ENCODE data around the gene SH3GL1. TPM values are rescaled to one million over a fixed set of nuclear protein-coding genes. Genes with fewer than 3 reads are reported as not detected.

Gene SH3GL1
- total and polyA plus RNA-seq, 2 of the 4 experiments (the other 2 are of a cell fraction): 28.1 to 138 TPM

DNA sequence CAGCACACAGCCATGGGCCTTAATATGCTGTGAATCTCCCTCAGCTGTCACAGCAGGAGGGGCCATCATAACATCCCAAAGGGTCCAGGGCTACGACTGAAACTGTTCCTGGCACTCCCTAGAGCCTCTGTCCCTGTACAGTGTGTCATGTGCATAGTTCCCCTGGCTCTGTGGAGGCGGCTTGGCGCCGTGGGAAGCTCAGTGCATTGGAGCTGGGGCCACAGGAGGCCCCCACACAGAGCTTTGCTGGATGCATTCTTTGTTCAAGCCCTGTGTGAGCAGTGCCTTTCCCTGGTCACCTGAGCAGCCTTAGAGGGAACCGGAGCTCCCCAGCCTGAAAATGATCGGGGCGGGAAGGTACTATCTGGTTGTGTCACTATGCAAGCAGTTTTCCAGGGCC lies 35.9 kb upstream of the SH3GL1 start:
- Histone ChIP-seq H3K18ac (ENCODE audit: low read depth, low read length) (no peak overlapping the region), H4K8ac (ENCODE audit: low read depth in 2 of 2, low read length in 2 of 2) (no peak overlapping the region), H2AK9ac (replicated peaks; ENCODE audit: low read depth, low read length, poor library complexity) (no peak overlapping the region), H3K9me3 (ENCODE audit: control insufficient read depth, insufficient read depth, low read length) (no peaks in the 10 kb centered on the region), H4K5ac (ENCODE audit: low read depth, low read length) (no peak overlapping the region), H2BK120ac (ENCODE audit: low read depth, low read length) (no peak overlapping the region), H3K9me1 (ENCODE audit: insufficient read depth, low read length) (peaks cover 6% of the 10 kb centered on the region; the same call in 1 of the 2 replicates), H2BK5ac (ENCODE audit: low read depth, low read length, poor library complexity, severe bottlenecking) (no peak overlapping the region), H3K14ac (replicated peaks; ENCODE audit: low read depth, low read length) (no peak overlapping the region), H3K23ac (ENCODE audit: low read depth, low read length) (no peak overlapping the region), H3K79me1 (ENCODE audit: low read depth in 1 of 2, low read length in 2 of 2) (peaks cover 3 to 27% of the 10 kb centered on the region in 2 experiments), H3K27ac (ENCODE audit: insufficient read depth, low read length) (no peak overlapping the region), H2BK20ac (ENCODE audit: low read depth, low read length) (no peak overlapping the region), H3K27me3 (ENCODE audit: control insufficient read depth, insufficient read depth, low read length) (no peaks in the 10 kb centered on the region), H3K9ac (ENCODE audit: low read depth, low read length) (no peak overlapping the region), H3K4me2 (ENCODE audit: low read depth, low read length) (no peak overlapping the region), H3K4ac (ENCODE audit: low read depth, low read length) (no peak overlapping the region), H2BK15ac (ENCODE audit: low read depth, low read length) (no peak overlapping the region), H4K91ac (ENCODE audit: insufficient read depth, low read depth, low read length) (no peak overlapping the region), H2AFZ (replicated peaks; ENCODE audit: low read length, poor library complexity) (no peak overlapping the region), H2AK5ac (ENCODE audit: low read depth, low read length) (no peak overlapping the region), H3K56ac (ENCODE audit: extremely low read depth, insufficient read depth, low read length) (no peak overlapping the region), H3K4me1 (ENCODE audit: control insufficient read depth, insufficient read depth, low read length) (no peaks in the 10 kb centered on the region), H3K4me3 (ENCODE audit: insufficient read depth, low read depth, low read length) (no peak overlapping the region), H4K20me1 (ENCODE audit: insufficient read depth, low read length) (no peaks in the 10 kb centered on the region), H3K36me3 (ENCODE audit: control insufficient read depth, insufficient read depth, low read length) (peaks cover 24% of the 10 kb centered on the region)
- dilution Hi-C loops (cut with HindIII; ENCODE audit: low sequenced_read_pairs, unreplicated experiment): no loop called here
- intact Hi-C loops (cut with micrococcal nuclease): no loop called here
- 87% methylated on average over 5 of the region's 7 CpGs; no CpG with 5 or more reads in 1 of the 2 experiments for WGBS, 2 experiments (ENCODE audit: extremely low coverage in 2 of 2, insufficient read length in 1 of 2)
- ATAC-seq (ENCODE audit: low read depth): no peak
- in situ Hi-C loops (cut with MboI; ENCODE audit: low sequenced_read_pairs): no loop called here
- TF ChIP-seq POLR2A (IDR thresholded peaks at IDR 0.05; ENCODE audit: low read depth, low read length) (no peak), RCOR1 (IDR thresholded peaks at IDR 0.05; ENCODE audit: insufficient replicate concordance, low read length) (no peak), FOS (IDR thresholded peaks at IDR 0.05; ENCODE audit: low read depth, low read length) (no peak), SMC3 (IDR thresholded peaks at IDR 0.05; ENCODE audit: low read depth, low read length) (no peak), MAFK (IDR thresholded peaks at IDR 0.05; ENCODE audit: low read depth, low read length) (no peak), NFE2L2 (IDR thresholded peaks at IDR 0.05; ENCODE audit: low read depth, low read length) (no peak)
- TF ChIP-seq, protein P1, sequence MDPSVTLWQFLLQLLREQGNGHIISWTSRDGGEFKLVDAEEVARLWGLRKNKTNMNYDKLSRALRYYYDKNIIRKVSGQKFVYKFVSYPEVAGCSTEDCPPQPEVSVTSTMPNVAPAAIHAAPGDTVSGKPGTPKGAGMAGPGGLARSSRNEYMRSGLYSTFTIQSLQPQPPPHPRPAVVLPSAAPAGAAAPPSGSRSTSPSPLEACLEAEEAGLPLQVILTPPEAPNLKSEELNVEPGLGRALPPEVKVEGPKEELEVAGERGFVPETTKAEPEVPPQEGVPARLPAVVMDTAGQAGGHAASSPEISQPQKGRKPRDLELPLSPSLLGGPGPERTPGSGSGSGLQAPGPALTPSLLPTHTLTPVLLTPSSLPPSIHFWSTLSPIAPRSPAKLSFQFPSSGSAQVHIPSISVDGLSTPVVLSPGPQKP (IDR thresholded peaks at IDR 0.05; ENCODE audit: borderline replicate concordance, low read depth, low read length): no peak
- CTCF ChIA-PET: interaction anchor here (0.6 kb wide), 1 partner anchor 32 kb away, joined by 3 read pairs; no protein-coding TSS in a partner anchor
- no TSS peak for BruUV-seq (replicated peaks)
- no peak for DNase-seq
- POLR2A ChIA-PET (ENCODE audit: unreplicated experiment): interaction anchor here (0.6 kb wide), 1 partner anchor 1058 kb away, joined by 3 read pairs; no protein-coding TSS in a partner anchor

Data from IMR-90 (cell line).